Vagina (tissue), 2 donors: Measurements from ENCODE around the gene PLPP1. TPM values are rescaled to one million over a fixed set of nuclear protein-coding genes. Genes with fewer than 3 reads are reported as not detected.

Experiments used
- DNase-seq, 2 donors: peaks; one replicate each; pipeline ENCODE4 v3.0.0-alpha.2; 2017; ENCODE audit errors: extremely low spot score in 2 of 2
- H3K27ac ChIP-seq: fragments of 200-600 bp; sonication (generic); one replicate; pipeline ENCODE4 v1.5.1; 2019
- H3K27me3 ChIP-seq: fragments of 200-600 bp; sonication (generic); one replicate; pipeline ENCODE4 v1.5.1; 2019
- H3K36me3 ChIP-seq, 2 donors: fragments of 200-600 bp; sonication (generic); one replicate each; pipeline ENCODE4 v1.5.1; 2017 to 2019
- H3K4me1 ChIP-seq: fragments of 200-600 bp; sonication (generic); one replicate; pipeline ENCODE4 v1.5.1; 2019
- H3K4me3 ChIP-seq, 2 donors: fragments of 200-600 bp; sonication (generic); 1 replicate in 1 of 2; 2 replicates in 1 of 2; pipeline ENCODE4 v1.5.1; 2016 to 2019
- H3K9me3 ChIP-seq: fragments of 200-600 bp; sonication (generic); one replicate; pipeline ENCODE4 v1.5.1; 2019
- CTCF ChIP-seq, 3 experiments: fragments of 450-650 bp in 2 of 3; fragments of 200-600 bp in 1 of 3; sonication (generic) in 1 of 3; IDR thresholded peaks; one replicate each; pipeline ENCODE4 v1.5.1; 2017 to 2019; ENCODE audit warnings: antibody characterized with exemption in 3 of 3, mild to moderate bottlenecking in 2 of 3, moderate library complexity in 2 of 3
- POLR2A ChIP-seq, 2 donors: fragments of 450-650 bp; IDR thresholded peaks; one replicate each; pipeline ENCODE4 v1.6.1; 2017; ENCODE audit warnings: antibody characterized with exemption in 2 of 2, mild to moderate bottlenecking in 2 of 2, moderate library complexity in 2 of 2
- POLR2AphosphoS5 ChIP-seq, 2 donors: sonication (generic); formaldehyde crosslinking; IDR thresholded peaks; one replicate each; pipeline ENCODE4 v1.9.0; 2017; ENCODE audit warnings: antibody characterized with exemption in 2 of 2, mild to moderate bottlenecking in 2 of 2, low read depth in 1 of 2; ENCODE audit not compliant: insufficient read depth in 1 of 2
- intact Hi-C: fragments of 100-400 bp; cut with DNase I; formaldehyde crosslinking; loops from one replicate; pipeline ENCODE4 v1.15.1; 2023
- total RNA-seq: library from RNA; depleted of rRNA; stranded (reverse); fragments of >200 nt; gene quantifications from one replicate; pipeline ENCODE4 v1.2.3, GENCODE V29; 2016

PLPP1 gene
- total RNA-seq, 1 donor from 2014 or later: 283 TPM

GRCh38 chr5:55497712-55498111 is 37.1 kb downstream of the PLPP1 start:
- peaks cover 6% of the 10 kb centered on the region for H3K4me1 ChIP-seq
- H3K4me3 ChIP-seq: no peak overlapping the region
- intact Hi-C loops: no loop called here
- H3K27ac ChIP-seq: no peak overlapping the region
- no peaks in the 10 kb centered on the region for H3K36me3 ChIP-seq
- H3K27me3 ChIP-seq: no peaks in the 10 kb centered on the region
- TF ChIP-seq POLR2AphosphoS5 (IDR thresholded peaks at IDR 0.05; ENCODE audit: insufficient read depth in 1 of 2, low read depth in 1 of 2) (no peak), POLR2A (IDR thresholded peaks at IDR 0.05) (no peak), CTCF (IDR thresholded peaks at IDR 0.05) (no peak)
- DNase-seq: no peak
- no peaks in the 10 kb centered on the region for H3K9me3 ChIP-seq

- H3K4me1 ChIP-seq: peaks cover 16% of the 10 kb centered on the region
- H3K9me3 ChIP-seq: no peaks in the 10 kb centered on the region
- H3K36me3 ChIP-seq: no peaks in the 10 kb centered on the region
- no peak overlapping the region for H3K27ac ChIP-seq
- DNase-seq: no peak
- intact Hi-C loops: no loop called here
- no peaks in the 10 kb centered on the region for H3K27me3 ChIP-seq
- TF ChIP-seq POLR2A (IDR thresholded peaks at IDR 0.05): no peak
- TF ChIP-seq POLR2AphosphoS5 (IDR thresholded peaks at IDR 0.05; ENCODE audit: insufficient read depth in 1 of 2, low read depth in 1 of 2): no peak
- no peak for TF ChIP-seq CTCF (IDR thresholded peaks at IDR 0.05)
- no peak overlapping the region for H3K4me3 ChIP-seq
Measured at GRCh38 chr5:55495216-55495615, 39.5 kb downstream of the PLPP1 start.

- H3K4me1 ChIP-seq: peaks cover 11% of the 10 kb centered on the region
- H3K27me3 ChIP-seq: no peaks in the 10 kb centered on the region
- TF ChIP-seq POLR2AphosphoS5 (IDR thresholded peaks at IDR 0.05; ENCODE audit: insufficient read depth in 1 of 2, low read depth in 1 of 2) (peak in 1 of 2 donors; percentile 7), CTCF (IDR thresholded peaks at IDR 0.05) (no peak)
Measured at GRCh38 chr5:55492449-55492848, 42.3 kb downstream of the PLPP1 start.

GRCh38 chr5:55485073-55485472 is 49.7 kb downstream of the PLPP1 start:
- no peak overlapping the region for H3K4me3 ChIP-seq
- TF ChIP-seq POLR2AphosphoS5 (IDR thresholded peaks at IDR 0.05; ENCODE audit: insufficient read depth in 1 of 2, low read depth in 1 of 2) (no peak), CTCF (IDR thresholded peaks at IDR 0.05) (no peak), POLR2A (IDR thresholded peaks at IDR 0.05) (no peak)
- intact Hi-C loops: no loop called here
- DNase-seq: no peak
- no peaks in the 10 kb centered on the region for H3K36me3 ChIP-seq
- H3K27me3 ChIP-seq: no peaks in the 10 kb centered on the region
- no peaks in the 10 kb centered on the region for H3K9me3 ChIP-seq
- H3K4me1 ChIP-seq: no peaks in the 10 kb centered on the region
- H3K27ac ChIP-seq: no peak overlapping the region

More at GRCh38 chr5:55492449-55492848, 42.3 kb downstream of the PLPP1 start:
- Histone ChIP-seq H3K9me3 (no peaks in the 10 kb centered on the region), H3K27ac (no peak overlapping the region), H3K4me3 (no peak overlapping the region), H3K36me3 (no peaks in the 10 kb centered on the region)
- intact Hi-C loops: no loop called here
- DNase-seq: no peak

GRCh38 chr5:55484531-55484930 is 50.2 kb downstream of the PLPP1 start:
- intact Hi-C loops: no loop called here
- Histone ChIP-seq H3K9me3 (no peaks in the 10 kb centered on the region), H3K27me3 (no peaks in the 10 kb centered on the region), H3K4me3 (no peak overlapping the region), H3K36me3 (no peaks in the 10 kb centered on the region), H3K4me1 (no peaks in the 10 kb centered on the region), H3K27ac (no peak overlapping the region)
- TF ChIP-seq CTCF (IDR thresholded peaks at IDR 0.05) (no peak), POLR2A (IDR thresholded peaks at IDR 0.05) (no peak), POLR2AphosphoS5 (IDR thresholded peaks at IDR 0.05; ENCODE audit: insufficient read depth in 1 of 2, low read depth in 1 of 2) (no peak)
- no peak for DNase-seq
